Measurements from ENCODE around the gene CTXN3.

- no peak for TF ChIP-seq CTCF (IDR thresholded peaks at IDR 0.05)
- no peak for TF ChIP-seq POLR2A (IDR thresholded peaks at IDR 0.05)
Measured at GRCh38 chr5:127602896-127603844, 45.7 kb upstream of the CTXN3 start.
